ENCODE data around the gene MACROD2.

MACROD2 gene

DNA sequence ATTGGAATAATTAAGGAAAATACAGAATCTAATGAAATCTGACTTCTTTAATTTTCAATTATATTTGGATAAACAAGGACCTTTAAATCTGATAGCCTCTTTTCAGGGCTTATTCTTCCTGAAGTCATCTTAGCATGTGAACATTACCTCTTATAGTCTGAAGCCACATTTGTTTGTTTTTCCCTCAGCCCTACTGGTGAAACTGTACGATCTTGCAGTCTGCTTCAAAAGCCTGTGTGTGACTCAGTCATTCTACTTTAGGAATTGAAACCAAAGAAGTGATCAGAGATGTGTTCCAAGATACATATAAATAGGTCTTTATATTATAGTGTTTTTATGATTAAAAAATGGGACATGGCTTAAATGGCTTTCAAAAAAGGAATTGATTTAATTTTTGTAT is 67.5 kb downstream of the MACROD2 start:
- H3K27me3 ChIP-seq (ENCODE audit: low read depth, low read length) = no peaks in the 10 kb centered on the region
- no peaks in the 10 kb centered on the region for H3K36me3 ChIP-seq (ENCODE audit: control insufficient read depth in 1 of 2, insufficient read depth in 2 of 2, low read length in 2 of 2)
- no peak overlapping the region for H3K27ac ChIP-seq (ENCODE audit: low read length)
- no peak overlapping the region for H3K4me3 ChIP-seq (ENCODE audit: low read depth in 1 of 2, low read length in 2 of 2)
- no peaks in the 10 kb centered on the region for H3K9me3 ChIP-seq (ENCODE audit: control insufficient read depth in 1 of 2, low read length in 2 of 2)
- no peaks in the 10 kb centered on the region for H3K4me1 ChIP-seq (ENCODE audit: control insufficient read depth in 1 of 2, insufficient read depth in 2 of 2, low read length in 2 of 2)

DNA sequence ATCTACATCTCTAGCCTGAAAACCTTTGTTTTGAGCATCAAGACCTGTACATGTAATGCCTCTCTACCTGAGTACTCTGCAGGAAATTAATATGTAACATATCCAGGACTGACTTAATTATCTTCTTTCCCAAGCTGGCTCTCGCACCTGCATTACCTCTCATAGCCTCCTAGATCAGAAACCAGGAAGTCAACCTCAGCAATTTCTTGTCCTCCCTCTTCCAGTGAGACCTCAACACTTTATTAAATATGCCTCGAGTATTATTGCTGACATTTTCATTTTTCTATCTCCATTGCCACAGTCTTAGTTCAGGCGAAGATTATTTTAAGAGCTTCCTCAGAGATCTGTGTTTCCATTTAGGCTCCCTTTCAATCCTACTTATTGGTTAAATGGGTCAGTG is 69.0 kb downstream of the MACROD2 start:
- Histone ChIP-seq H3K4me3 (ENCODE audit: low read depth in 1 of 2, low read length in 2 of 2) (no peak overlapping the region), H3K9me3 (ENCODE audit: control insufficient read depth in 1 of 2, low read length in 2 of 2) (no peaks in the 10 kb centered on the region), H3K36me3 (ENCODE audit: control insufficient read depth in 1 of 2, insufficient read depth in 2 of 2, low read length in 2 of 2) (no peaks in the 10 kb centered on the region), H3K27ac (ENCODE audit: low read length) (no peak overlapping the region), H3K4me1 (ENCODE audit: control insufficient read depth in 1 of 2, insufficient read depth in 2 of 2, low read length in 2 of 2) (no peaks in the 10 kb centered on the region), H3K27me3 (ENCODE audit: low read depth, low read length) (no peaks in the 10 kb centered on the region)

DNA sequence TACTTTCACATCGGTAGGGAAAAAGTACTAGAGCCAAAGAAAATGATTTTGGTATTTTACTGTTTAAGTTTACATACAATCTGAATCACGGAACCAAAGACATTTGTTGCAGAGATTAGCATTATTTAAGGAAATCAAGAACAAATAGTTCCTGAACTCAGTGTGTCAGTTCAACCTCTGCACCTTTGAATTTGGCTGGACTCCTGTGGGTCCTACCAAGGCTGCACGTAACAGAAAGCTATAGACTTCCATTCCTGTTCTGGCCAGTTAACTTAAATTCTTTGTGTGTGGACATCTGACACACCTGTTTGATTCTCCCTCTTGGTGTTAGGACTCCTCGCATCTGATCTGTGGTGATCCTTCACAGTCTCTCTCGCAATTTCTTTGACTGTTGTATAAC is 69.6 kb downstream of the MACROD2 start:
- no peaks in the 10 kb centered on the region for H3K36me3 ChIP-seq (ENCODE audit: control insufficient read depth in 1 of 2, insufficient read depth in 2 of 2, low read length in 2 of 2)
- no peaks in the 10 kb centered on the region for H3K4me1 ChIP-seq (ENCODE audit: control insufficient read depth in 1 of 2, insufficient read depth in 2 of 2, low read length in 2 of 2)
- H3K9me3 ChIP-seq (ENCODE audit: control insufficient read depth in 1 of 2, low read length in 2 of 2) = no peaks in the 10 kb centered on the region
- no peak overlapping the region for H3K4me3 ChIP-seq (ENCODE audit: low read depth in 1 of 2, low read length in 2 of 2)
- H3K27me3 ChIP-seq (ENCODE audit: low read depth, low read length) = no peaks in the 10 kb centered on the region
- H3K27ac ChIP-seq (ENCODE audit: low read length) = no peak overlapping the region

GRCh38 chr20:14065774-14066173 is 70.5 kb downstream of the MACROD2 start:
- no peak overlapping the region for H3K27ac ChIP-seq (ENCODE audit: low read length)

GRCh38 chr20:14067603-14068002 is 72.3 kb downstream of the MACROD2 start:
- Histone ChIP-seq H3K4me3 (ENCODE audit: low read depth in 1 of 2, low read length in 2 of 2) (no peak overlapping the region), H3K9me3 (ENCODE audit: control insufficient read depth in 1 of 2, low read length in 2 of 2) (no peaks in the 10 kb centered on the region), H3K27ac (ENCODE audit: low read length) (no peak overlapping the region), H3K4me1 (ENCODE audit: control insufficient read depth in 1 of 2, insufficient read depth in 2 of 2, low read length in 2 of 2) (no peaks in the 10 kb centered on the region), H3K27me3 (ENCODE audit: low read depth, low read length) (no peaks in the 10 kb centered on the region), H3K36me3 (ENCODE audit: control insufficient read depth in 1 of 2, insufficient read depth in 2 of 2, low read length in 2 of 2) (no peaks in the 10 kb centered on the region)

More at GRCh38 chr20:14065774-14066173, 70.5 kb downstream of the MACROD2 start:
- no peaks in the 10 kb centered on the region for H3K9me3 ChIP-seq (ENCODE audit: control insufficient read depth in 1 of 2, low read length in 2 of 2)
- no peak overlapping the region for H3K4me3 ChIP-seq (ENCODE audit: low read depth in 1 of 2, low read length in 2 of 2)
- no peaks in the 10 kb centered on the region for H3K4me1 ChIP-seq (ENCODE audit: control insufficient read depth in 1 of 2, insufficient read depth in 2 of 2, low read length in 2 of 2)
- H3K36me3 ChIP-seq (ENCODE audit: control insufficient read depth in 1 of 2, insufficient read depth in 2 of 2, low read length in 2 of 2) = no peaks in the 10 kb centered on the region
- H3K27me3 ChIP-seq (ENCODE audit: low read depth, low read length) = no peaks in the 10 kb centered on the region

DNA sequence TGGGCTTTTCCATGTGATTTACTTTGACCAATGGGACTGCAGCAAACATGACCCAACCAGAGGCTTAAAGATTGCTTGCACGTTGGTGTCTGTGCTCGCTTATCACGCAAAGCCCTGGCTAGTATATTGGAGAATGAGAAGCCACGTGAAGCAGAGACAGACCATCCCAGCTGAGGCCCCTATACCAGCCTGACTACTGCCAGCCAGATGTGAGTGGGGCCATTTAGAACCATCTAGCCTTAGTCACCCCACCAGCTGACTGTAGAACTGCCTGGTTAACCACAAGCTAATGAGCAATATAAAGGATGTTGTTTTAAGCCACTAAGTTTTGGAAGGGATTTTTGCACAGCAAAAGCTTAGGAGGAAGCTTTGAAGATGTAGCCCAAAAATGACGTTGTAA is 74.5 kb downstream of the MACROD2 start:
- Histone ChIP-seq H3K27me3 (ENCODE audit: low read depth, low read length) (no peaks in the 10 kb centered on the region), H3K9me3 (ENCODE audit: control insufficient read depth in 1 of 2, low read length in 2 of 2) (no peaks in the 10 kb centered on the region), H3K4me3 (ENCODE audit: low read depth in 1 of 2, low read length in 2 of 2) (no peak overlapping the region), H3K36me3 (ENCODE audit: control insufficient read depth in 1 of 2, insufficient read depth in 2 of 2, low read length in 2 of 2) (no peaks in the 10 kb centered on the region), H3K4me1 (ENCODE audit: control insufficient read depth in 1 of 2, insufficient read depth in 2 of 2, low read length in 2 of 2) (no peaks in the 10 kb centered on the region), H3K27ac (ENCODE audit: low read length) (no peak overlapping the region)

- no peak overlapping the region for H3K27ac ChIP-seq (ENCODE audit: low read length)
- no peaks in the 10 kb centered on the region for H3K36me3 ChIP-seq (ENCODE audit: control insufficient read depth in 1 of 2, insufficient read depth in 2 of 2, low read length in 2 of 2)
- H3K4me3 ChIP-seq (ENCODE audit: low read depth in 1 of 2, low read length in 2 of 2) = no peak overlapping the region
- H3K9me3 ChIP-seq (ENCODE audit: control insufficient read depth in 1 of 2, low read length in 2 of 2) = no peaks in the 10 kb centered on the region
- no peaks in the 10 kb centered on the region for H3K4me1 ChIP-seq (ENCODE audit: control insufficient read depth in 1 of 2, insufficient read depth in 2 of 2, low read length in 2 of 2)
- no peaks in the 10 kb centered on the region for H3K27me3 ChIP-seq (ENCODE audit: low read depth, low read length)
Measured at GRCh38 chr20:14093652-14094051, 98.3 kb downstream of the MACROD2 start.

DNA sequence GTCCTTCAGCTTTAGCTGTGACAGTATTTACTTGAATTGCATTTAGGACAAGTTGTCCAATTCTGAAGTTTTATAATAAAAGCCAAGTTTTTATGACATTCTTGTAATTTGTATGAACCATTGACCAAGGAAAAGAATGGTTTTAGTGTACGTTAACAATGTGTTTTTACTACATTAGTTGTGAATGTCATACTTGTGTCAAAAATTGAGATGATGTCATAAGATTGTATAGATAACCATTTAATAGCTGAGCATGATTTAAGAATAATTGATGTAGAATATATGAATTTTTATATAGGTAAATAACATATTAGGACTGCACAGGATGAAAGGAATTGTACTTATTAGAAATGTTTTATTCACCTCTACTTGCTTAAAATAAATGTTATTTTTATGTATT is 102.9 kb downstream of the MACROD2 start:
- no peaks in the 10 kb centered on the region for H3K9me3 ChIP-seq (ENCODE audit: control insufficient read depth in 1 of 2, low read length in 2 of 2)
- H3K4me3 ChIP-seq (ENCODE audit: low read depth in 1 of 2, low read length in 2 of 2) = no peak overlapping the region
- no peak overlapping the region for H3K27ac ChIP-seq (ENCODE audit: low read length)
- no peaks in the 10 kb centered on the region for H3K36me3 ChIP-seq (ENCODE audit: control insufficient read depth in 1 of 2, insufficient read depth in 2 of 2, low read length in 2 of 2)
- no peaks in the 10 kb centered on the region for H3K4me1 ChIP-seq (ENCODE audit: control insufficient read depth in 1 of 2, insufficient read depth in 2 of 2, low read length in 2 of 2)
- H3K27me3 ChIP-seq (ENCODE audit: low read depth, low read length) = no peaks in the 10 kb centered on the region

- Histone ChIP-seq H3K27me3 (ENCODE audit: low read depth, low read length) (no peaks in the 10 kb centered on the region), H3K4me3 (ENCODE audit: low read depth in 1 of 2, low read length in 2 of 2) (no peak overlapping the region), H3K36me3 (ENCODE audit: control insufficient read depth in 1 of 2, insufficient read depth in 2 of 2, low read length in 2 of 2) (no peaks in the 10 kb centered on the region), H3K9me3 (ENCODE audit: control insufficient read depth in 1 of 2, low read length in 2 of 2) (peaks cover 0 to 12% of the 10 kb centered on the region in 2 donors), H3K4me1 (ENCODE audit: control insufficient read depth in 1 of 2, insufficient read depth in 2 of 2, low read length in 2 of 2) (no peaks in the 10 kb centered on the region), H3K27ac (ENCODE audit: low read length) (no peak overlapping the region)
Measured at GRCh38 chr20:14113416-14113815, 118.1 kb downstream of the MACROD2 start.

DNA sequence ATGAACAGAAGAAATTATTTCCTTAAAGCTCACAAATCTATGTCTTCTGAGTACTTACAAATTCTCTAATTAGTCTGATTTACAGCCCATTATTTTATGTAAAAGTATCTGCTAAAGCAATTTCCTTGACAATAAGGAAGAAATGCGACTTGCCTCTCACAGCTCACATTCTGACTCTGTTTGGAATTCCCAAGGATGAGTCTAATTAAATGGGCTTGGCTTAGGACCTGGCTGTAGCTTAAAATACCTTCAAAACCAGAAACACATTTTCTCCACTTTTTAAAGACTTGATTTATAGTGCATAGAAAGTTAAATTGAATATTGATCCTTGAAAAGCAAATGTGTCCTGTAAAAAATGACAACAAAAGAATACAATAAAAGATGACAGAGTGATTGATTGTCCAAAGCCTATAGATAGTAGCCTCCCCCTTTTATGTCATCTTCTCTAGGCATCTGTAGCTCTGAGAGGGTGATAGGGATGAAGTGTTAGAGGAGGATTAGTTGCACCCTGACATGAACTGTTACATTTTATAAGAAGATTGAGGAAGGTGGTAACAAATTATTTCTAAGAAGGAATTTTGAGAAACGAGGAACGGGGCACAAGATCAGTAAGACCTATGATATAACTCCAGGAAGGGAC is 118.9 kb downstream of the MACROD2 start:
- H3K4me1 ChIP-seq (ENCODE audit: control insufficient read depth in 1 of 2, insufficient read depth in 2 of 2, low read length in 2 of 2) = no peaks in the 10 kb centered on the region
- H3K36me3 ChIP-seq (ENCODE audit: control insufficient read depth in 1 of 2, insufficient read depth in 2 of 2, low read length in 2 of 2) = no peaks in the 10 kb centered on the region

DNA sequence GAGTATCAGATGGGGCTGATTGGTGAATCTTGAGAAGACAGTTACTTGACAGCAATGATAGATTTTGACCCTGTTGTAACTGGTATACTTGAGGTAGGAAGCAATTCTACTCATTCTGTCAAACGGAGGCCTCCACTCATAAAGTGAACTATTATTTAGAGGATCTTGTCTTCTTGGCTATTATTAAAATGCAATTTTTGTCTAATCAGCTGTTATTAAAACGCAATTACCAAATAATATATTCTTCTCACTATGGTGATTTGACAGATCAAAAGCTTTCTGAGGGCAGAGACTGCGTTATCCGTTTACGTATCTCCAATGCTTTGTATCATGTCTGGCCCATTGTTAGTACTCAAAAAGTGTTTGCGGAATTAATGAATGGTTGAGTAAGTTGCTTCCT is 120.7 kb downstream of the MACROD2 start:
- Histone ChIP-seq H3K4me1 (ENCODE audit: control insufficient read depth in 1 of 2, insufficient read depth in 2 of 2, low read length in 2 of 2) (no peaks in the 10 kb centered on the region), H3K27me3 (ENCODE audit: low read depth, low read length) (no peaks in the 10 kb centered on the region), H3K27ac (ENCODE audit: low read length) (no peak overlapping the region), H3K4me3 (ENCODE audit: low read depth in 1 of 2, low read length in 2 of 2) (no peak overlapping the region), H3K9me3 (ENCODE audit: control insufficient read depth in 1 of 2, low read length in 2 of 2) (peaks cover 0 to 2% of the 10 kb centered on the region in 2 donors), H3K36me3 (ENCODE audit: control insufficient read depth in 1 of 2, insufficient read depth in 2 of 2, low read length in 2 of 2) (no peaks in the 10 kb centered on the region)

More for the DNA sequence above, 118.9 kb downstream of the MACROD2 start:
- Histone ChIP-seq H3K4me3 (ENCODE audit: low read depth in 1 of 2, low read length in 2 of 2) (no peak overlapping the region), H3K27me3 (ENCODE audit: low read depth, low read length) (no peaks in the 10 kb centered on the region), H3K9me3 (ENCODE audit: control insufficient read depth in 1 of 2, low read length in 2 of 2) (peaks cover 0 to 12% of the 10 kb centered on the region in 2 donors), H3K27ac (ENCODE audit: low read length) (no peak overlapping the region)

DNA sequence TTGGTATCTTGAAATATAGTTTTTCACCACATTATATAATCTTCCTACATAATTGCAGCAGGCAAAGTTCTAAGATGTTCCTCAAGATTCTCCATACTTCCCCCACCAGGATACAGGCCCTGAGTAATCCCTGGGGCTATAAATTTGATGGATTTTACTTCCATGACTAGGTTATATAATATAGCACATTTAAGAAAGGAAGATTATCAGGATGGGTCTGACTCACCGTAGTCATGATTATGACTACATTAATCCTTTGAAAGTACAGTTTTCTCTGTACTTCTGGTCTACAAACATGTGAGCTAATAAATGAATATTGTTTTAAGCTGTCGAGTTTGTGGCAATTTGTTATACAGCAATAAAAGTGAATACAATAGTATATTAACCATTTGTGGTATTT is 122.5 kb downstream of the MACROD2 start:
- Histone ChIP-seq H3K36me3 (ENCODE audit: control insufficient read depth in 1 of 2, insufficient read depth in 2 of 2, low read length in 2 of 2) (no peaks in the 10 kb centered on the region), H3K4me1 (ENCODE audit: control insufficient read depth in 1 of 2, insufficient read depth in 2 of 2, low read length in 2 of 2) (no peaks in the 10 kb centered on the region), H3K27ac (ENCODE audit: low read length) (no peak overlapping the region), H3K4me3 (ENCODE audit: low read depth in 1 of 2, low read length in 2 of 2) (no peak overlapping the region), H3K9me3 (ENCODE audit: control insufficient read depth in 1 of 2, low read length in 2 of 2) (no peaks in the 10 kb centered on the region), H3K27me3 (ENCODE audit: low read depth, low read length) (no peaks in the 10 kb centered on the region)

Measured in muscle layer of duodenum (tissue), 2 donors.